HEK293T (cell line): ENCODE measurements around the gene SPI1.

Source experiments
- CTCF ChIA-PET: fragments of 350-600 bp; formaldehyde crosslinking; extraction: SDS; loops from one replicate; lab custom pipeline; 2021; ENCODE audit warnings: antibody characterized with exemption, inconsistent platforms; lab: Yijun Ruan, JAX
- POLR2A ChIA-PET: fragments of 350-600 bp; formaldehyde crosslinking; extraction: SDS; loops from one replicate; lab custom pipeline; 2020; ENCODE audit warnings: antibody characterized with exemption, inconsistent platforms; lab: Yijun Ruan, JAX
- DNase-seq: peaks from one replicate; pipeline ENCODE4 v3.0.0; 2012; ENCODE audit warnings: mixed read lengths; ENCODE audit errors: extremely low spot score
- ARNT ChIP-seq: fragments of 450-650 bp; IDR thresholded peaks from 2 replicates; pipeline ENCODE4 v1.6.1; 2017; ENCODE audit warnings: mild to moderate bottlenecking
- BHLHE40 ChIP-seq: fragments of 450-650 bp; IDR thresholded peaks from 2 replicates; pipeline ENCODE4 v1.6.1; 2016; ENCODE audit warnings: mild to moderate bottlenecking, moderate library complexity, borderline replicate concordance
- CTBP1 ChIP-seq: fragments of 450-650 bp; IDR thresholded peaks from 2 replicates; pipeline ENCODE4 v1.6.1; 2016; ENCODE audit warnings: borderline replicate concordance
- ELF4 ChIP-seq: fragments of 450-650 bp; IDR thresholded peaks from 2 replicates; pipeline ENCODE4 v1.6.1; 2017; ENCODE audit warnings: antibody characterized with exemption
- FOXA1 ChIP-seq: fragments of 450-650 bp; IDR thresholded peaks from 2 replicates; pipeline ENCODE4 v1.6.1; 2016; ENCODE audit warnings: mild to moderate bottlenecking
- FOXK2 ChIP-seq: fragments of 450-650 bp; IDR thresholded peaks from 2 replicates; pipeline ENCODE4 v1.6.1; 2016; ENCODE audit warnings: mild to moderate bottlenecking
- FOXM1 ChIP-seq: fragments of 450-650 bp; IDR thresholded peaks from 2 replicates; pipeline ENCODE4 v1.6.1; 2017; ENCODE audit warnings: mild to moderate bottlenecking, borderline replicate concordance
- HDGF ChIP-seq: fragments of 450-650 bp; IDR thresholded peaks from 2 replicates; pipeline ENCODE4 v1.6.1; 2017; ENCODE audit warnings: antibody characterized with exemption, borderline replicate concordance
- L3MBTL2 ChIP-seq: fragments of 450-650 bp; conservative IDR thresholded peaks from 2 replicates; pipeline ENCODE4 v1.6.1; 2016; ENCODE audit warnings: mild to moderate bottlenecking
- LEF1 ChIP-seq: fragments of 450-650 bp; IDR thresholded peaks from 2 replicates; pipeline ENCODE4 v1.6.1; 2017; ENCODE audit warnings: mild to moderate bottlenecking, borderline replicate concordance
- NFRKB ChIP-seq: fragments of 450-650 bp; IDR thresholded peaks from 2 replicates; pipeline ENCODE4 v1.6.1; 2016; ENCODE audit warnings: mild to moderate bottlenecking, moderate library complexity
- PKNOX1 ChIP-seq: fragments of 450-650 bp; IDR thresholded peaks from 2 replicates; pipeline ENCODE4 v1.6.1; 2016
- SP1 ChIP-seq: fragments of 450-650 bp; IDR thresholded peaks from 2 replicates; pipeline ENCODE4 v1.6.1; 2017
- SUZ12 ChIP-seq: fragments of 450-650 bp; IDR thresholded peaks from 2 replicates; pipeline ENCODE4 v1.6.1; 2016; ENCODE audit warnings: mild to moderate bottlenecking
- TARDBP ChIP-seq: fragments of 450-650 bp; IDR thresholded peaks from 2 replicates; pipeline ENCODE4 v1.6.1; 2016
- ZNF384 ChIP-seq: fragments of 450-650 bp; IDR thresholded peaks from 2 replicates; pipeline ENCODE4 v1.6.1; 2016

SPI1 gene

GRCh38 chr11:47415949-47416472 lies 37.7 kb upstream of the SPI1 start:
- ChIA-PET CTCF (interaction anchor here (1.0 kb wide), 1 partner anchor 61 kb away, joined by 4 read pairs; no protein-coding TSS in a partner anchor), POLR2A (interaction anchor here (0.6 to 10.0 kb wide), 3 partner anchors 9 to 17 kb away, joined by 3 to 72 read pairs (median 3); partner anchors contain the start of gene PSMC3)
- TF ChIP-seq ARNT: no peak
- no peak for TF ChIP-seq HDGF
- no peak for TF ChIP-seq FOXK2
- no peak for TF ChIP-seq PKNOX1
- no peak for TF ChIP-seq SUZ12
- TF ChIP-seq TARDBP: no peak
- TF ChIP-seq ZNF384: no peak
- TF ChIP-seq CTBP1: no peak
- no peak for TF ChIP-seq SP1
- TF ChIP-seq L3MBTL2: no peak
- no peak for TF ChIP-seq NFRKB
- TF ChIP-seq FOXA1: no peak
- TF ChIP-seq ELF4: no peak
- no peak for TF ChIP-seq LEF1
- DNase-seq: no peak

GRCh38 chr11:47415091-47415854 lies 36.9 kb upstream of the SPI1 start:
- ChIA-PET CTCF (interaction anchor here (1.0 kb wide), 1 partner anchor 61 kb away, joined by 4 read pairs; no protein-coding TSS in a partner anchor), POLR2A (interaction anchor here (0.6 to 10.0 kb wide), 3 partner anchors 8 to 16 kb away, joined by 3 to 72 read pairs (median 3); partner anchors contain the start of gene PSMC3)
- no peak for DNase-seq
- TF ChIP-seq ARNT: no peak
- no peak for TF ChIP-seq HDGF
- TF ChIP-seq FOXK2: no peak
- no peak for TF ChIP-seq ELF4
- no peak for TF ChIP-seq BHLHE40
- no peak for TF ChIP-seq TARDBP
- TF ChIP-seq FOXM1: no peak
- TF ChIP-seq NFRKB: no peak

- no peak for DNase-seq
- no peak for TF ChIP-seq CTBP1
- ChIA-PET POLR2A (interaction anchor here (10.0 kb wide), 1 partner anchor 10 kb away, joined by 72 read pairs; the partner anchor contains the start of gene PSMC3), CTCF (no interaction called here)
Observed at GRCh38 chr11:47414685-47415070, 36.3 kb upstream of the SPI1 start.

- DNase-seq: no peak
- POLR2A ChIA-PET: interaction anchor here (10.0 kb wide), 1 partner anchor 11 kb away, joined by 72 read pairs; the partner anchor contains the start of gene PSMC3
- CTCF ChIA-PET: no interaction called here
- TF ChIP-seq NFRKB: no peak
- no peak for TF ChIP-seq LEF1
- no peak for TF ChIP-seq BHLHE40
- no peak for TF ChIP-seq FOXA1
- TF ChIP-seq L3MBTL2: no peak
- TF ChIP-seq FOXM1: no peak
- no peak for TF ChIP-seq ZNF384
- TF ChIP-seq ARNT: no peak
- no peak for TF ChIP-seq HDGF
- no peak for TF ChIP-seq SP1
- TF ChIP-seq TARDBP: no peak
- TF ChIP-seq CTBP1: no peak
- TF ChIP-seq SUZ12: no peak
Observed at GRCh38 chr11:47413908-47414684, 35.7 kb upstream of the SPI1 start.

- CTCF ChIA-PET: interaction anchor here (0.7 to 1.6 kb wide), 3 partner anchors 36 to 94 kb away, joined by 3 to 8 read pairs (median 3); no protein-coding TSS in a partner anchor
- TF ChIP-seq FOXM1: no peak
- TF ChIP-seq PKNOX1: no peak
- no peak for TF ChIP-seq SUZ12
- no peak for TF ChIP-seq SP1
- no peak for TF ChIP-seq FOXA1
- no peak for TF ChIP-seq CTBP1
- TF ChIP-seq LEF1: no peak
- TF ChIP-seq BHLHE40: no peak
- no peak for TF ChIP-seq FOXK2
- no peak for TF ChIP-seq NFRKB
- no peak for TF ChIP-seq ELF4
- POLR2A ChIA-PET: interaction anchor here (10.0 kb wide), 1 partner anchor 12 kb away, joined by 72 read pairs; the partner anchor contains the start of gene PSMC3
- DNase-seq: no peak
Observed at GRCh38 chr11:47413351-47413750, 35.0 kb upstream of the SPI1 start.
